HL-60 (cell line): ENCODE measurements around the gene NT5C2.

Experiments
- GABPA ChIP-seq: IDR thresholded peaks from 2 replicates; pipeline ENCODE4 v1.6.1; 2012; ENCODE audit warnings: low read depth
- POLR2AphosphoS5 ChIP-seq: IDR thresholded peaks from 2 replicates; pipeline ENCODE4 v1.6.1; 2012; ENCODE audit warnings: low read depth
- TF ChIP-seq, protein P1 (sequence below): IDR thresholded peaks from one replicate; pipeline ENCODE4 v1.5.1; 2011; ENCODE audit warnings: low read length, control low read depth, inconsistent platforms; ENCODE audit not compliant: insufficient read depth
- TF ChIP-seq, protein P2 (sequence below): IDR thresholded peaks from 2 replicates; pipeline ENCODE4 v1.6.1; 2012; ENCODE audit warnings: low read depth; ENCODE audit not compliant: insufficient replicate concordance

DNA sequence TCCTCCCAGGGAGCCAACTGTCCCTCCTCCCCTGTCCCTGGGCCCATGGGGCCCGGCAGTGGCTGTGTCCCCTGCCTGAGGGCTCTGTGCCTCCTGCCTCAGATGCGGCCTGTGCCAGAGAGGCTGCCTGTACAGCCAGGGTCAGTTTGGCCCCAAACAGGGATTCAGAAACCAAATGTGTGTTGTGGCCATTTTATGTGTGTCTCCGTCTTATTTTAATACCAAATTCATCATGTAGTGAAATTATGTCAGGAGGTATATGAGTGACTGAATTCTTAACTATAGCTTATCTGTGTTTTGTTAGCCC lies 114.8 kb downstream of the NT5C2 start:
- TF ChIP-seq, protein P1, sequence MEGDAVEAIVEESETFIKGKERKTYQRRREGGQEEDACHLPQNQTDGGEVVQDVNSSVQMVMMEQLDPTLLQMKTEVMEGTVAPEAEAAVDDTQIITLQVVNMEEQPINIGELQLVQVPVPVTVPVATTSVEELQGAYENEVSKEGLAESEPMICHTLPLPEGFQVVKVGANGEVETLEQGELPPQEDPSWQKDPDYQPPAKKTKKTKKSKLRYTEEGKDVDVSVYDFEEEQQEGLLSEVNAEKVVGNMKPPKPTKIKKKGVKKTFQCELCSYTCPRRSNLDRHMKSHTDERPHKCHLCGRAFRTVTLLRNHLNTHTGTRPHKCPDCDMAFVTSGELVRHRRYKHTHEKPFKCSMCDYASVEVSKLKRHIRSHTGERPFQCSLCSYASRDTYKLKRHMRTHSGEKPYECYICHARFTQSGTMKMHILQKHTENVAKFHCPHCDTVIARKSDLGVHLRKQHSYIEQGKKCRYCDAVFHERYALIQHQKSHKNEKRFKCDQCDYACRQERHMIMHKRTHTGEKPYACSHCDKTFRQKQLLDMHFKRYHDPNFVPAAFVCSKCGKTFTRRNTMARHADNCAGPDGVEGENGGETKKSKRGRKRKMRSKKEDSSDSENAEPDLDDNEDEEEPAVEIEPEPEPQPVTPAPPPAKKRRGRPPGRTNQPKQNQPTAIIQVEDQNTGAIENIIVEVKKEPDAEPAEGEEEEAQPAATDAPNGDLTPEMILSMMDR: no peak
- TF ChIP-seq POLR2AphosphoS5 (no peak), GABPA (no peak)
- TF ChIP-seq, protein P2, sequence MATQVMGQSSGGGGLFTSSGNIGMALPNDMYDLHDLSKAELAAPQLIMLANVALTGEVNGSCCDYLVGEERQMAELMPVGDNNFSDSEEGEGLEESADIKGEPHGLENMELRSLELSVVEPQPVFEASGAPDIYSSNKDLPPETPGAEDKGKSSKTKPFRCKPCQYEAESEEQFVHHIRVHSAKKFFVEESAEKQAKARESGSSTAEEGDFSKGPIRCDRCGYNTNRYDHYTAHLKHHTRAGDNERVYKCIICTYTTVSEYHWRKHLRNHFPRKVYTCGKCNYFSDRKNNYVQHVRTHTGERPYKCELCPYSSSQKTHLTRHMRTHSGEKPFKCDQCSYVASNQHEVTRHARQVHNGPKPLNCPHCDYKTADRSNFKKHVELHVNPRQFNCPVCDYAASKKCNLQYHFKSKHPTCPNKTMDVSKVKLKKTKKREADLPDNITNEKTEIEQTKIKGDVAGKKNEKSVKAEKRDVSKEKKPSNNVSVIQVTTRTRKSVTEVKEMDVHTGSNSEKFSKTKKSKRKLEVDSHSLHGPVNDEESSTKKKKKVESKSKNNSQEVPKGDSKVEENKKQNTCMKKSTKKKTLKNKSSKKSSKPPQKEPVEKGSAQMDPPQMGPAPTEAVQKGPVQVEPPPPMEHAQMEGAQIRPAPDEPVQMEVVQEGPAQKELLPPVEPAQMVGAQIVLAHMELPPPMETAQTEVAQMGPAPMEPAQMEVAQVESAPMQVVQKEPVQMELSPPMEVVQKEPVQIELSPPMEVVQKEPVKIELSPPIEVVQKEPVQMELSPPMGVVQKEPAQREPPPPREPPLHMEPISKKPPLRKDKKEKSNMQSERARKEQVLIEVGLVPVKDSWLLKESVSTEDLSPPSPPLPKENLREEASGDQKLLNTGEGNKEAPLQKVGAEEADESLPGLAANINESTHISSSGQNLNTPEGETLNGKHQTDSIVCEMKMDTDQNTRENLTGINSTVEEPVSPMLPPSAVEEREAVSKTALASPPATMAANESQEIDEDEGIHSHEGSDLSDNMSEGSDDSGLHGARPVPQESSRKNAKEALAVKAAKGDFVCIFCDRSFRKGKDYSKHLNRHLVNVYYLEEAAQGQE: no peak
